ENCODE data around the gene RAB43.

Gene RAB43

DNA sequence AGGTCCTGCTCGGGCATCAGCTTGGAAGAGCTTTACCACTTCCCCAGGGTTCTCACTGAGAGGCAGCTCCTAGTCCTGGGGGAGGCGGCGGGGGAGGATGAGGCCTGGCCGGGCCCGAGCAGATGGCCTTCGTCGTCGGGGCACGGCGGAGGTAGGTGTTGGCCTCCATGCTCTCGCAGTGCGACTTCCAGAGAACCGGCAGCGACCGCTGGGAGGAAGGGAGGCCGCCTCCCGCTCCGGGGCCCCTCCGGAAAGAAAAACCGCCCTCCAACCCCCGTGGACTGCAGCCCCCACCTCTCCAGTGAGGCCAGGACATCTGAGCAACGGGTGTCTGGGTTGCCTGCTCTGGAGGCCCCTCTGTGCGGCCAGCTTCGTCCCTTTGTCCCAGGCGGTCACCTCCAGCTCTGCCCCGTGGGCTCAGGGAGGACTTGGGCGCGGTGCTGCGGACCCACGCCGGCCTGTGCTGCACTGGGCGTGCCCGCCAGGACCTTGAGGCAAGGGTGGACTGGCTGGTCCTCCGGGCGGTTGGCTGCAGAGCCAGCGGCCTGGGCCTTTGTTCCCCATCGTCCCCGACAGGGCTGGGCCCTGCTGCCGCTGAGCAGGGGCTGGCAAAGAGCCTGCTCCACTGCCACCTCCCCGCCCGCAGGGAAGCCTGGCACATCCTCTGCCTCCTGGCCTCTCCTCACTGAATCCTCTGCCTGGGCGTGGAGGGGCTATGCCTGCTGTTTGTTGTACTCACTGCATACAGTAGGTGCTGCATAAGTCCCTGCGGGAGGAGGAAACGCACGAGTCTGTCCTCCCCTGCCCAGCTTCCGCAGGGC, 74.7 kb downstream of the RAB43 start:
- ATAC-seq (ENCODE audit: low read depth) (no peak), DNase-seq (ENCODE audit: low spot score) (peak; percentile 59)
- Histone ChIP-seq H3K4me1 (ENCODE audit: insufficient read depth, poor library complexity, severe bottlenecking) (no peaks in the 10 kb centered on the region), H3K27me3 (ENCODE audit: insufficient read depth, poor library complexity, severe bottlenecking) (peaks cover 7% of the 10 kb centered on the region), H3K4me3 (ENCODE audit: severe bottlenecking) (no peak overlapping the region), H3K36me3 (ENCODE audit: low read depth) (no peaks in the 10 kb centered on the region), H3K27ac (ENCODE audit: poor library complexity, severe bottlenecking) (no peak overlapping the region), H3K9me3 (ENCODE audit: severe bottlenecking) (no peaks in the 10 kb centered on the region)
- TF ChIP-seq, protein P1, sequence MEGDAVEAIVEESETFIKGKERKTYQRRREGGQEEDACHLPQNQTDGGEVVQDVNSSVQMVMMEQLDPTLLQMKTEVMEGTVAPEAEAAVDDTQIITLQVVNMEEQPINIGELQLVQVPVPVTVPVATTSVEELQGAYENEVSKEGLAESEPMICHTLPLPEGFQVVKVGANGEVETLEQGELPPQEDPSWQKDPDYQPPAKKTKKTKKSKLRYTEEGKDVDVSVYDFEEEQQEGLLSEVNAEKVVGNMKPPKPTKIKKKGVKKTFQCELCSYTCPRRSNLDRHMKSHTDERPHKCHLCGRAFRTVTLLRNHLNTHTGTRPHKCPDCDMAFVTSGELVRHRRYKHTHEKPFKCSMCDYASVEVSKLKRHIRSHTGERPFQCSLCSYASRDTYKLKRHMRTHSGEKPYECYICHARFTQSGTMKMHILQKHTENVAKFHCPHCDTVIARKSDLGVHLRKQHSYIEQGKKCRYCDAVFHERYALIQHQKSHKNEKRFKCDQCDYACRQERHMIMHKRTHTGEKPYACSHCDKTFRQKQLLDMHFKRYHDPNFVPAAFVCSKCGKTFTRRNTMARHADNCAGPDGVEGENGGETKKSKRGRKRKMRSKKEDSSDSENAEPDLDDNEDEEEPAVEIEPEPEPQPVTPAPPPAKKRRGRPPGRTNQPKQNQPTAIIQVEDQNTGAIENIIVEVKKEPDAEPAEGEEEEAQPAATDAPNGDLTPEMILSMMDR (IDR thresholded peaks at IDR 0.05; ENCODE audit: poor library complexity, severe bottlenecking): no peak

DNA sequence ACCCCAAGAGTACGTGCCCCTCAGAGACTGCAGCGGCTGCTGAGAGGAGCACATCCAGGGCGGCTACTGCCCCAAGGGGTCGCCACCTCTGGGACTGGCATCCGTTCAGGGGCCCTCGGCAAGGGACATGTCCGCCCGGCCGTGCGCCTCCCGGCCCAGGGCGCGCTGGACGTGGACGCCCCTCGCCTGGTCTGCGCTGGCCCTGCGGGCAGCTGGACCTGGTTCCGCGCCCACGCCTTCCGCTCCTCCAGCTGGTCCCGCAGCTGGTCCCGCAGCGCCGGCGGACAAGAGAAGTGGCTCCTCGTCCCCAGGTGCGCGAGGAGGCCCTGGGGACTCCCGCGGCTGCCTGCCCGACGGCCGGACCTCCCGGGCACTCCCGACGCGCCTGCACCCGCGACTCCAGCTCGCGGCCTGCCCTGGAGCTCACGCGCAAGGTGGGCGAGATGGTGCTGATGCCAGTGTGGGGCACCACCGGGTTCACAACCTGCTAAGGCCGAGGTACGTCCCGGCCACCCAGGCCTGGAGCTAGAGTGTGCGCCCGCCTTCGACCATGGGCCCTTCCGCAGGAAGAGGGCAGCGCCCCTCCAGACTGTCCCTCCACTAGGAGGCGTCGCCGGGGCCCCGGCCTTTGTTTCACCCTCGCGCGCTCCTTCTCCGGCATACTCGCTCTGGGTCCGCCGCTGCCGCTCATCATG, 75.4 kb downstream of the RAB43 start:
- Histone ChIP-seq H3K4me1 (ENCODE audit: insufficient read depth, poor library complexity, severe bottlenecking) (no peaks in the 10 kb centered on the region), H3K9me3 (ENCODE audit: severe bottlenecking) (no peaks in the 10 kb centered on the region), H3K36me3 (ENCODE audit: low read depth) (no peaks in the 10 kb centered on the region), H3K4me3 (ENCODE audit: severe bottlenecking) (no peak overlapping the region), H3K27me3 (ENCODE audit: insufficient read depth, poor library complexity, severe bottlenecking) (peaks cover 7% of the 10 kb centered on the region), H3K27ac (ENCODE audit: poor library complexity, severe bottlenecking) (no peak overlapping the region)
- TF ChIP-seq, protein P1 (IDR thresholded peaks at IDR 0.05; ENCODE audit: poor library complexity, severe bottlenecking): no peak
- ATAC-seq (ENCODE audit: low read depth) (no peak), DNase-seq (ENCODE audit: low spot score) (peak; percentile 50)

DNA sequence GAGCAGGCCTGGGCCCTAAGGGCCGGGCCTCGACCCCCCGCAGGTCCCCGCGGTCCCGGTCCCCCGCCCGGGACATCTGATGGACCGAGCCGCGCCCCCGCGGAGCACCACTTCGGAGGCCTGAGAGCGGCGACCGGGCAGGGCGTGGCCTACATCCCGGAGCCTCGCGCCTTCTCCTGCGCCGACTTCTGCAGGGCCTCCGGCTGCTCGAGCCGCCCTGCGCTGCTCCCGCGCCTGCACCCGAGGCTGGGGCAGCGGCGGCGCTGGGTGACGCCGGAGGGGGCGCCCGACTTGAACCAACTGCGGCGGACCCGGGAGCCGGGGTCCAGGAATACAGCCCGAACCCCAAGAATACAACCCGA, 75.9 kb downstream of the RAB43 start:
- no peaks in the 10 kb centered on the region for H3K4me1 ChIP-seq (ENCODE audit: insufficient read depth, poor library complexity, severe bottlenecking)
- H3K9me3 ChIP-seq (ENCODE audit: severe bottlenecking): no peaks in the 10 kb centered on the region
- H3K27ac ChIP-seq (ENCODE audit: poor library complexity, severe bottlenecking): no peak overlapping the region
- no peak for DNase-seq (ENCODE audit: low spot score)
- TF ChIP-seq, protein P1 (IDR thresholded peaks at IDR 0.05; ENCODE audit: poor library complexity, severe bottlenecking): no peak
- H3K4me3 ChIP-seq (ENCODE audit: severe bottlenecking): no peak overlapping the region
- ATAC-seq (ENCODE audit: low read depth): no peak
- H3K27me3 ChIP-seq (ENCODE audit: insufficient read depth, poor library complexity, severe bottlenecking): peaks cover 7% of the 10 kb centered on the region
- H3K36me3 ChIP-seq (ENCODE audit: low read depth): no peaks in the 10 kb centered on the region

DNA sequence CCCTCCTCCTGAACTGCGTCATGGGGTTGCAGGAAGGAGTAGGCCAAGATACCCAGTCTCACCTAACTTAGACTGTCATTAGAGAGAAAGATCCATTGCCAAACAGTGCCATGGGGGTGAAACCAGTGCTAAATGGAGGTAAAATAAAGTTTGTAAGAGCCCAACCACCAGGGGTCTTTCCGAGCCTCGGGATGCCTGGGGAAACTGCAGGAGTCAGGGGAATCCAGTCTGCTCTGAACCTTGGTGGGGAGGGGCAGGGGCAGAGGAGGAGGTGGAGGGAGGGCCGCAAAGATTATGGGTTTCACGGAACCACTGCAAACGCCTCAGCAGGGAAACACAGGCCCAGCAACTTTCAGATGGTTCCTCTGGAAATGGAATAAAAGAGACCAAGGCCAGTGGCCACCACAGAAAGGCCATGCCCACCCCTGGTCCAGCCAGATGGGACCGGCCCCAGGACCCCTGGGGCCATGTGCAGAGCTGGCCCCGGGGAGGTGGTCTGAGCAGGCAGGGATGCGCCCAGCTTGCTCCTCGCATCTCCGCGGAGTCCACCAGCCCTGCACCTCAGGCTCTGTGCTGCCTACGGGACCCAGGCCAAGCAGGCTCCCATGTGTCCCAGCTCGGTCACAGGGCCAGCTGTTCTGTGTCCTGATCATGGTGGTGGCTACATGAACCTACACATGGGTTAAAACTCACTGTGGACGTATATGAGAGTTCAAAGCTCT, 80.9 kb downstream of the RAB43 start:
- Histone ChIP-seq H3K27ac (ENCODE audit: poor library complexity, severe bottlenecking) (no peak overlapping the region), H3K36me3 (ENCODE audit: low read depth) (no peaks in the 10 kb centered on the region), H3K4me3 (ENCODE audit: severe bottlenecking) (no peak overlapping the region), H3K27me3 (ENCODE audit: insufficient read depth, poor library complexity, severe bottlenecking) (no peaks in the 10 kb centered on the region), H3K4me1 (ENCODE audit: insufficient read depth, poor library complexity, severe bottlenecking) (no peaks in the 10 kb centered on the region), H3K9me3 (ENCODE audit: severe bottlenecking) (no peaks in the 10 kb centered on the region)
- TF ChIP-seq, protein P1 (IDR thresholded peaks at IDR 0.05; ENCODE audit: poor library complexity, severe bottlenecking): no peak
- no peak for ATAC-seq (ENCODE audit: low read depth)
- DNase-seq (ENCODE audit: low spot score): no peak
